Caco-2 (cell line): ENCODE results near the gene FRYL. TPM values are rescaled to one million over a fixed set of nuclear protein-coding genes. Genes with fewer than 3 reads are reported as not detected.

Source experiments
- BruUV-seq: library from RNA; stranded (reverse); fragments of 400-500 nt; replicated peaks from 2 replicates; lab custom pipeline; 2021; lab: Mats Ljungman, UMichigan
- CTCF ChIA-PET: fragments of 300-600 bp; sonication (Branson Sonifier 250); formaldehyde crosslinking; loops from one replicate; lab custom pipeline; 2022; ENCODE audit warnings: antibody characterized with exemption; lab: Charles Lee
- POLR2A ChIA-PET: fragments of 300-600 bp; sonication (Branson Sonifier 250); formaldehyde crosslinking; loops from one replicate; lab custom pipeline; 2022; ENCODE audit warnings: antibody characterized with exemption; lab: Charles Lee
- DNase-seq, 2 experiments: peaks; one replicate each; pipeline versions ENCODE4 v3.0.0 to v3.0.0-alpha.2; 2020 to 2022
- H3K27me3 ChIP-seq: replicated peaks from 2 replicates; pipeline ENCODE4 v1.6.0; 2011; ENCODE audit warnings: low read length; ENCODE audit not compliant: control insufficient read depth, insufficient read depth
- H3K36me3 ChIP-seq: 2 replicates; pipeline ENCODE4 v1.5.1; 2011; ENCODE audit warnings: low read length; ENCODE audit not compliant: control insufficient read depth, insufficient read depth
- H3K4me1 ChIP-seq: fragments of 250-450 bp; sonication (Bioruptor Pico); 2 replicates; pipeline ENCODE4 v1.5.1; 2020; ENCODE audit warnings: mild to moderate bottlenecking
- H3K4me3 ChIP-seq: 2 replicates; pipeline ENCODE4 v1.5.1; 2011; ENCODE audit warnings: low read depth, mild to moderate bottlenecking, control low read depth, low read length
- H3K9me3 ChIP-seq: fragments of 250-450 bp; sonication (Bioruptor Pico); 2 replicates; pipeline ENCODE4 v1.5.1; 2020; ENCODE audit warnings: mild to moderate bottlenecking, moderate library complexity
- H3K27ac Mint-ChIP-seq: one replicate; pipeline ENCODE4 v1.8.0; 2022; ENCODE audit warnings: mixed read lengths; ENCODE audit not compliant: unreplicated experiment
- H3K27me3 Mint-ChIP-seq: one replicate; pipeline ENCODE4 v1.8.0; 2022; ENCODE audit warnings: mixed read lengths; ENCODE audit not compliant: insufficient read depth, unreplicated experiment
- H3K36me3 Mint-ChIP-seq: one replicate; pipeline ENCODE4 v1.8.0; 2022; ENCODE audit warnings: mild to moderate bottlenecking, mixed read lengths; ENCODE audit not compliant: insufficient read depth, unreplicated experiment
- H3K4me1 Mint-ChIP-seq: one replicate; pipeline ENCODE4 v1.8.0; 2022; ENCODE audit warnings: low read depth, mixed read lengths; ENCODE audit not compliant: unreplicated experiment
- H3K4me3 Mint-ChIP-seq: one replicate; pipeline ENCODE4 v1.8.0; 2022; ENCODE audit warnings: mild to moderate bottlenecking, moderate library complexity, mixed read lengths; ENCODE audit not compliant: unreplicated experiment
- H3K9me3 Mint-ChIP-seq: one replicate; pipeline ENCODE4 v1.8.0; 2022; ENCODE audit warnings: mixed read lengths; ENCODE audit not compliant: unreplicated experiment
- CTCF ChIP-seq, 2 experiments: fragments of 200-600 bp in 1 of 2; IDR thresholded peaks; 1 replicate in 1 of 2; 2 replicates in 1 of 2; pipeline versions ENCODE4 v1.5.1 to v1.8.0; 2011 to 2022; ENCODE audit warnings: antibody characterized with exemption in 1 of 2, control low read depth in 1 of 2, inconsistent platforms in 1 of 2, low read depth in 1 of 2, low read length in 1 of 2, mild to moderate bottlenecking in 1 of 2, moderate library complexity in 1 of 2; ENCODE audit not compliant: insufficient read depth in 1 of 2, severe bottlenecking in 1 of 2, unreplicated experiment in 1 of 2
- intact Hi-C: fragments of 100-400 bp; cut with micrococcal nuclease; formaldehyde crosslinking; loops from one replicate; pipeline ENCODE4 v1.10.0; 2022; ENCODE audit not compliant: unreplicated experiment
- total RNA-seq: library from RNA; stranded (reverse); gene quantifications from 2 replicates; pipeline ENCODE4 v1.2.3, GENCODE V29; 2022

Gene FRYL
- total RNA-seq, 1 experiment from 2014 or later = 27.4 TPM

GRCh38 chr4:48589098-48589445, 191.0 kb downstream of the FRYL start:
- BruUV-seq = no TSS peak
- intact Hi-C loops = no loop called here
- TF ChIP-seq CTCF (IDR thresholded peaks at IDR 0.05; ENCODE audit: insufficient read depth in 1 of 2, low read depth in 1 of 2, low read length in 1 of 2, severe bottlenecking in 1 of 2, unreplicated experiment in 1 of 2) = no peak
- Mint-ChIP-seq H3K9me3 (no peaks in the 10 kb centered on the region), H3K4me1 (peaks cover 14% of the 10 kb centered on the region), H3K27me3 (no peaks in the 10 kb centered on the region), H3K36me3 (peaks cover 12% of the 10 kb centered on the region), H3K4me3 (no peak overlapping the region), H3K27ac (no peak overlapping the region)
- no peaks in the 10 kb centered on the region for H3K36me3 ChIP-seq
- H3K4me3 ChIP-seq = no peak overlapping the region
- H3K4me1 ChIP-seq = no peaks in the 10 kb centered on the region
- H3K27me3 ChIP-seq = no peaks in the 10 kb centered on the region
- H3K9me3 ChIP-seq = no peaks in the 10 kb centered on the region
- ChIA-PET CTCF (no interaction called here), POLR2A (no interaction called here)
- no peak for DNase-seq

- Histone ChIP-seq H3K36me3 (no peaks in the 10 kb centered on the region), H3K4me1 (no peaks in the 10 kb centered on the region), H3K4me3 (no peak overlapping the region), H3K9me3 (no peaks in the 10 kb centered on the region), H3K27me3 (no peaks in the 10 kb centered on the region)
- TF ChIP-seq CTCF (IDR thresholded peaks at IDR 0.05; ENCODE audit: insufficient read depth in 1 of 2, low read depth in 1 of 2, low read length in 1 of 2, severe bottlenecking in 1 of 2, unreplicated experiment in 1 of 2) = no peak
- peaks cover 14% of the 10 kb centered on the region for H3K4me1 Mint-ChIP-seq
- H3K36me3 Mint-ChIP-seq = peaks cover 12% of the 10 kb centered on the region
- POLR2A ChIA-PET = no interaction called here
- no peak overlapping the region for H3K27ac Mint-ChIP-seq
- CTCF ChIA-PET = no interaction called here
- H3K27me3 Mint-ChIP-seq = no peaks in the 10 kb centered on the region
- intact Hi-C loops = no loop called here
- no peaks in the 10 kb centered on the region for H3K9me3 Mint-ChIP-seq
- H3K4me3 Mint-ChIP-seq = no peak overlapping the region
- BruUV-seq = no TSS peak
- no peak for DNase-seq
Measured at GRCh38 chr4:48588230-48589097, 191.6 kb downstream of the FRYL start.

GRCh38 chr4:48585401-48585800, 194.7 kb downstream of the FRYL start:
- no peaks in the 10 kb centered on the region for H3K9me3 Mint-ChIP-seq
- Histone ChIP-seq H3K4me3 (no peak overlapping the region), H3K36me3 (no peaks in the 10 kb centered on the region; the same call in 1 of the 2 replicates), H3K9me3 (no peaks in the 10 kb centered on the region), H3K27me3 (no peaks in the 10 kb centered on the region), H3K4me1 (no peaks in the 10 kb centered on the region)
- H3K27me3 Mint-ChIP-seq = no peaks in the 10 kb centered on the region
- ChIA-PET CTCF (no interaction called here), POLR2A (no interaction called here)
- H3K4me3 Mint-ChIP-seq = no peak overlapping the region
- TF ChIP-seq CTCF (IDR thresholded peaks at IDR 0.05; ENCODE audit: insufficient read depth in 1 of 2, low read depth in 1 of 2, low read length in 1 of 2, severe bottlenecking in 1 of 2, unreplicated experiment in 1 of 2) = no peak
- H3K27ac Mint-ChIP-seq = no peak overlapping the region
- peaks cover 12% of the 10 kb centered on the region for H3K36me3 Mint-ChIP-seq
- H3K4me1 Mint-ChIP-seq = peaks cover 14% of the 10 kb centered on the region
- no peak for DNase-seq
- no TSS peak for BruUV-seq
- intact Hi-C loops = no loop called here
